Sigmoid colon (tissue), 4 donors: ENCODE measurements around the gene LRFN2.

Source experiments
- CTCF ChIP-seq, 4 experiments: fragments of 450-650 bp in 3 of 4; fragments of 200-600 bp in 1 of 4; IDR thresholded peaks; one replicate each; pipeline ENCODE4 v1.5.1; 2016 to 2019; ENCODE audit warnings: antibody characterized with exemption in 4 of 4, mild to moderate bottlenecking in 3 of 4, moderate library complexity in 2 of 4
- EP300 ChIP-seq, 4 donors: sonication (generic); formaldehyde crosslinking; IDR thresholded peaks; one replicate each; pipeline ENCODE4 v1.6.1; 2017; ENCODE audit warnings: antibody characterized with exemption in 4 of 4
- POLR2A ChIP-seq, 2 donors: fragments of 450-650 bp; IDR thresholded peaks; one replicate each; pipeline ENCODE4 v1.6.1; 2016; ENCODE audit warnings: antibody characterized with exemption in 2 of 2, mild to moderate bottlenecking in 2 of 2, moderate library complexity in 2 of 2
- POLR2AphosphoS5 ChIP-seq, 4 donors: sonication (generic); formaldehyde crosslinking; IDR thresholded peaks; one replicate each; pipeline ENCODE4 v1.6.1; 2017; ENCODE audit warnings: antibody characterized with exemption in 4 of 4

DNA sequence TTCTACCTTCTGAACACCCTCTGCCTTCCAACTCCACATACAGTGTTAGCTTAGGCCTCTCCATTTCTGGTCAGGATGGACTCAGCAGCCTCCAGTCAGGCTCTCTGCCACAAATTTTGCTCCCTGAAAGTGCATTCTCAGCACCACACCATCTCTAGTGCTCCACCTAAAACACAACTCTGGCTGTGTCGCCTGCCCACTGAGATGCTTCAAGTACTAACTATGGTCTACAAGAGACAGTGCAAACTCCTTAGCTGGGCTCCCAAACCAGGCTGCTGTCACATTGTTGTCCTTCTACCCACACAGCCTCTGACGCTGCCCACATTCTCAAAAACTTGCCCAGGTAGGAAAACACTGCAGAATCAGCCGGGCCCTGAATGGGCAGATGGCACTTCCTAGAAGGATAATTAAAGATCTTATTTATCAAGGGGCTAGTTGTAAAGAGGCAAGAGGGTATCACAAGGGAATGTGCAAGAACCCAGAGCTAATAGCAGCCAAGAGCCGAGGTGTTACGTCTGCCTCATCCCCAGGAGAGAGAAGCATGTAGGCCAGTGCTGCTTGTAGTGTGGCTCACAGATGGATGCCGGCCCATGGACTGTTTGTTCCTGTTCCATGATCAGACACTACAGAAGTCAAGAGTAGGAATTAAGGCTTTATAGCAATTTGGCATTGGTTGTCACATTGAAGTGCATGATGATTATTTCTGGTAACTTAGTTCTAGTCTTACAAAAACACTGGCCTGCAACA, 189.7 kb downstream of the LRFN2 start:
- TF ChIP-seq CTCF (IDR thresholded peaks at IDR 0.05) (no peak), POLR2A (IDR thresholded peaks at IDR 0.05) (no peak), EP300 (IDR thresholded peaks at IDR 0.05) (no peak), POLR2AphosphoS5 (IDR thresholded peaks at IDR 0.05) (no peak)
